GM18498 (cell line): Measurements from ENCODE around the gene WIF1.

ENCODE experiments used
- ATAC-seq: cut with Tn5 transposase; IDR thresholded peaks from one replicate; pipeline ENCODE4 v1.9.1; 2021; ENCODE audit warnings: mild to moderate bottlenecking, moderate library complexity; ENCODE audit not compliant: unreplicated experiment

Gene WIF1, protein sequence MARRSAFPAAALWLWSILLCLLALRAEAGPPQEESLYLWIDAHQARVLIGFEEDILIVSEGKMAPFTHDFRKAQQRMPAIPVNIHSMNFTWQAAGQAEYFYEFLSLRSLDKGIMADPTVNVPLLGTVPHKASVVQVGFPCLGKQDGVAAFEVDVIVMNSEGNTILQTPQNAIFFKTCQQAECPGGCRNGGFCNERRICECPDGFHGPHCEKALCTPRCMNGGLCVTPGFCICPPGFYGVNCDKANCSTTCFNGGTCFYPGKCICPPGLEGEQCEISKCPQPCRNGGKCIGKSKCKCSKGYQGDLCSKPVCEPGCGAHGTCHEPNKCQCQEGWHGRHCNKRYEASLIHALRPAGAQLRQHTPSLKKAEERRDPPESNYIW

DNA sequence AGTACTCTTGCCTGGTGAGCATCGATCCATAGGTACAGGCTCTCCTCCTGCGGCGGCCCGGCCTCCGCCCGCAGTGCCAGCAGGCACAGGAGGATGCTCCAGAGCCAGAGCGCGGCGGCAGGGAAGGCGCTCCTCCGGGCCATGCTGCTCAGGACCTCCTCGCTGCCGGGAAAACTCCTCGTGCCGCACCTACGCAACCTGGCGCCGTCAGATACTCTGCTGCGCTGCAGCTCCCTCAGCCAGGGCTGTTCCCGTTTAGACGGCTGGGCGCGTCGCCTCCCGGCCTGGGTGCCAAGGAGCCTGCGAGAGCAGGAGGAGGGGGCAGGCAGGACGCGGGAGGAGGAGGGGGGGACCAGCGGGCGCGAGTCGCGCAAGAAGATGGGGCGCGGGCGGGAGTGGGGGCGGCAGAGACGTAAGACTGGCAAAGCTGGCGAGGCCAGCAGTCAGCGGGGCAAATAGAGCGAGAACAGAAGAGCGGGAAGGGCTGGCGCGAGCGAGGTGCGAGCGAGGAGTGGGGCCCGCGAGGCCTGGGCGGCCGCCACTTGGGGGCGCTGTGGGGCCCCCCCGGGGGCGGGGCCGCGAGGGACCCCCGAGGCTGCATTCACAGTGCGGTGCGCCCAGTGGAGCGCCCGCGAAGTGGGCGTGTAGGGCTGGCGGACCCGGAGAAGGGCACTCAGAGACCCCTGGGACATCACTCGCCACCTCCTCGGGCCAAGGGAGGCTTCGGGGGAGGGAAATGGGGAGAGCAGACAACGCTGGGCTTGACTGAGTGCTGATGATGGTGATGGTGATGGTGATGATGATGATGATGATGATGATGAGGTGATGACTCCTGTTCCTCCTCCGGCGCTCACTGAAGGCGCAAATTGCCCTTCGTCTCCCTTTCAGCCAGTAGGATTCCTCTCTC, at the start of gene WIF1:
Gene WIF1 (minus strand): TSS at position 257 of the 907 bp plus-strand sequence. CDS start 114 bp downstream, at position 143.
- no peak for ATAC-seq

DNA sequence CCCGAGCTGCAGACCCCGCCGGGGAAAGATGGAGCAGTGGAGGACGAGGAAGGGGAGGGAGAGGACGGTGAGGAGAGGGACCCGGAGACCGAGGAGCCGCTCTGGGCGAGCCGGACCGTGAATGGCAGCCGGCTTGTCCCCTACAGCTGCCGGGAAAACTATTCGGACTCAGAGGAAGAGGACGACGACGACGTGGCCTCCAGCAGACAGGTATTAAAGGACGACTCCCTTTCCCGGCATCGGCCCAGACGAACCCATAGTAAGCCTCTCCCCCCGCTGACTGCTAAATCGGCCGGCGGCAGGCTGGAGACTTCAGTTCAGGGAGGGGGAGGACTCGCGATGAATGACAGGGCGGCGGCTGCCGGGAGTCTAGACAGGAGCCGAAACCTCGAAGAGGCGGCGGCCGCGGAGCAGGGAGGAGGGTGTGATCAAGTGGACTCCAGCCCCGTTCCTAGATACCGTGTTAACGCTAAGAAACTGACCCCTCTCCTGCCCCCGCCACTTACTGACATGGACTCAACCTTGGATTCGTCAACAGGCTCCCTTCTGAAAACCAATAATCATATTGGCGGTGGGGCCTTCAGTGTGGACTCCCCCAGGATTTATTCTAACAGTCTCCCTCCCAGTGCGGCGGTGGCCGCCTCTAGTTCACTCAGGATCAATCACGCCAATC, 49.2 kb upstream of the WIF1 start:
- peak; percentile 45 for ATAC-seq

DNA sequence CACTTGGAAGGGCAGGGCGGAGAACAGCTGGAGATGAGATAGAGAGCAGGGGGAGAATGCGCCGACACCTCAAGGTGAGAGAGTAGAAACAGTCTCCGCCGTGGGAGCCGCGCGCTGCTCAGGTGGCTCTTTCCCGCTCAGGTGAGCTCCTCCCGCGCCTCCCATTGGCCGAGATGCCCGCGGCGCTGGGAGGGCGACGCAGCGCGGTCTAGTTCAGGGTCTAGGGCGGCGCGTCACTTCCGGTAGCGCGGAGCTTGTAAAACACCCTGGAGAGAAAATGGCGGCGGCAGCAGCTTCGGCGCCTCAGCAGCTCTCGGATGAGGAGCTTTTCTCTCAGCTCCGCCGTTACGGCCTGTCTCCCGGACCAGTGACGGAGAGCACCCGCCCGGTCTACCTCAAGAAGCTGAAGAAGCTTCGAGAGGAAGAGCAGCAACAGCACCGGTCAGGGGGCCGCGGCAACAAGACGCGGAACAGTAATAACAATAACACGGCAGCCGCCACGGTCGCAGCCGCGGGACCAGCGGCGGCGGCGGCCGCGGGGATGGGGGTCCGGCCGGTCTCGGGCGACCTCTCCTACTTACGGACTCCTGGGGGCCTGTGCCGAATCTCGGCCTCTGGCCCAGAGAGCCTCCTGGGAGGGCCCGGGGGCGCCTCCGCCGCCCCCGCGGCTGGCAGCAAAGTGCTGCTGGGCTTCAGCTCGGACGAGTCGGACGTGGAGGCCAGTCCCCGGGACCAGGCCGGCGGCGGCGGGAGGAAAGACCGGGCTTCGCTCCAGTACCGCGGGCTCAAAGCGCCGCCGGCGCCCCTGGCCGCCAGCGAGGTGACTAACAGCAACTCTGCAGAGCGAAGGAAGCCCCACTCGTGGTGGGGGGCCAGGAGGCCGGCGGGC, 48.5 kb upstream of the WIF1 start, which contains the start of gene LEMD3:
Gene LEMD3 (plus strand): TSS at position 264 of the 889 bp plus-strand sequence. CDS start 14 bp downstream, at position 278.
- ATAC-seq, result peak; percentile 94

DNA sequence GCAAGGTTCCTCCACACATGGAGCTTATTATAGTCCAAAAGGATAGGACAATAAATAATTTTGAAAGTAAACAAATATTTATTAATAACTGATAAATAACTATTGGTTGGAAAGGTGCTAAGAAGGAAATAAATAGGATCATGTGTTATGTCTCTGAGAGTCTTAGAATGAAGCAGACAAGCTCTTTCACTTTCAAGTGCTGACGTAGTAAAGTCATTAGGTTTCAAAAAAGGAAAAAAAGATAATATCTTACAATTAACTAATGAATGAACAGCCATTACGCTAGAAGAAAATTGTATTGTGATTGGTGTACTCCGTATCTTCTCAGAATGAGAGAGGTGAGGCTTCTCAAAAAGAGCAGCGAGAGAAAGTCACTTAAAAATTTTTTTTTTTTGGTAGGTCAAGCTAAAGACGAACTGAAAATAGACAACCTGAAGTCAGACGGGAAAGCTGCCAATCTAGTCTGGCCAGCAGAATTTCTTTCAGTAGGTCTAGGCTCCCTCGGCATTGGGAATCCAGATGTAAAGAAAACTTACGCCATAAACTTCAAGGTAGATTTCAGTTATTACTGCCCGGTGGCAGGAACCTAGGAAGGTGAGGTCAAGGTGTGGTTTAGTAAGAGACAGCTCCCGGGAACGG, 47.7 kb upstream of the WIF1 start:
- peak; percentile 10 for ATAC-seq

DNA sequence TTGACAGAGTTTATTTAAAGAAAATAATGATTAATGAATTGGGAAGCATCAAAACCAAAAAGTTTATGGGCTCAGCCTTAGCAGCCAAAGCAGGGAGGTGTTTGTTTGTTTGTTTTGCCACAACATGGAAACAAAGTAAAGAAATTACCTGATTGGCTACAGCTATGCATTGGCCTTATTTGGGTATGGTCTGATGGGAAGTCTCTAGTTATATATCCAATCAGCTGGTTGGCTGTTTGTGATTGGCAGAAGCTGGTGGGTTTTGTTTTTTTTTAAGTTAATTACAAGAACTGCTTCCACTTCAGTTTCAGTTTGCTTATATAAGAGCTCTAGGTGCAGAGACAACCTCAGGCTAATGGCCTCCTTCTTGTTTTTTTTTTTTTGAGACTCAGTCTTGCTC, 43.7 kb upstream of the WIF1 start:
- no peak for ATAC-seq

DNA sequence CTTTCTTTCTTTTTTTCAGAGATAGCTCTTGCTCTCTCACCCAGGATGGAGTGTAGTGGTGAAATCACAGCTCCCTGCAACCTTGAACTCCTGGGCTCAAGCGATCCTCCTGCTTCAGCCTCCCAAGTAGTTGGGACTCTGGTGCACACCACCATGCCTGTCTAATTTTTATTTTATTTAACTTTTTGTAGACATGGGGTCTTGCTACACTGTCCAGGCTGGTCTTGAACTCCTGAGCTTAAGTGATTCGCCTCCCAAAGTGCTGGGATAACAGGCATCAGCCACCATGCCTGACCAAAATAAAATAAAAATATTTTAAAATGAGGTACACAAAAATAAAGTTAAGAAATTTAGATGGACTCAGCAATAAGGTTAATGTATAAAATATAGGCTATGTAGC, 43.1 kb upstream of the WIF1 start:
- no peak for ATAC-seq

DNA sequence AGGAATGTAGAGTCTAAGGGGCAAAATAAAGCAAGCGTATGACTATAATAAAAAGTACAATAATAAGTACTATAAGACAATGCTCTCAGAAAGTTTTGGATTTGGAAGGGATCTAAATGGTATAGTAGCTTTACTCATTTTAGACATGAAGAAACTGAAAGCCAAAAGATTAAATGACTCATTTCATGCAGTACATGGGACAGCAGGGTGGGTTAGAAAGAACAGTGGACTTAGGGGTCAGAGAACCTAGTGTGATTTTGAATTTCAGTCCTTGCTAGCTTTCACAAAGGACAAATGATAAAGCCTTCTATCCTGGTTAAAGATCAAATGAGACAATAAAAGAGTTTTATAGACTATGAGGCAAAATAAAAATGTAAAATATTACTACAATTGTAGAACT, 41.5 kb upstream of the WIF1 start:
- ATAC-seq, result peak; percentile 66

DNA sequence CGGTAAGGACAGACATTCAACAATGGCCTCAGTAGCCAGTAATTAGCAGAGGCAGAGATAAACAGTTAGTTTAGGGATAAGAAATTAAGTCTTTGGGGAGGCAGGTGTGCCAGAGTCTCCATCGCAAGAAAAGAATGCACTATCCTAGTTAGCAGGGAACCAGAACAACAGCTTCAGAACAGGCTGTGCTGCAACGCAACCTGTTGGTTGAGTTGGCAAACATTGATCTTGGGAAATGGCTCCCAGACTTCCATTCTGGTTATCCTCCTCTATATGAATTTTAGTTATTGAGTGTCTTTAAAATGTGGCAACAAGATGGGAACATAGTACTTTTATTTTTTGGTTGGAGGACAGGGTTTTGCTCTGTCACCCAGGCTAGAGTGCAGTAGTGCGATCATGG, 36.0 kb upstream of the WIF1 start:
- no peak for ATAC-seq

DNA sequence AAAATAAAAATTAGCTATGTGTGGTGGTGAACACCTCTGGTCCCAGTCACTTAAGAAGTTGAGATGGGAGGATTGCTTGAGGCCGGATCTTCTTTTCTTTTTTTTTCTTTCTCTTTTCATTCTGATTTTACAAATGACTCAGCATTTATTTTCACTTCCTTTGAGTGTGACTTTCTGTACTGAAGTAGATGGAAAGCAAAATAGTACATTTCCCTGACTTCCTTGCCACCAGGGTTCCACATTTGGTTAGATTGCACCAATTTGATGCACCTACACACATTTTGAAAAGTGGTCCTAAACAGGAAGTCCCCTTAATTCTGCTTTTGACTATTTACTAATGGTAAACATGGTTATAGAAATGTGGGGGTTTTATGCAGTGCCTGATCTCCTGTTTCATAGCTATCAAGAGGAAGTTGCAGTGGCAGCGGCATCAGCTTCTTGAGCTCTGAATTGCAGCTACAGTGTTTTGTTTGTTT, 35.3 kb upstream of the WIF1 start:
- ATAC-seq, result peak; percentile 91

DNA sequence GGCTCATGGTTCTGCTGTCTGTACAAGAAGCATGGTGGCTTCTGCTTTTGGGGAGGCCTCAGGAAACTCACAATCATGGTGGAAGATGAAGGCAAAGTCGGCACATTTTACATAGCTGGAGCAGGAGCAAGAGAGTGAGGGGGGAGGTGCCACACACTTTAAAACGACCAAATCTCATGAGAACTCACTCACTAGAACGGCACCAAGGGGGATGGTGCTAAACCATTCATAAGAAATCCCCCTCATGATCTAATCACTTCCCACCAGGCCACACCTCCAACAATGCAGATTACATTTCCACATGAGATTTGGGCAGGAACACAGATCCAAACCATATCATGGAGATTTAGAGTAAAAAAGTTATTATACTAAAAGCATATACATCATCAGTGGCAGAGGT, 34.7 kb upstream of the WIF1 start:
- ATAC-seq, result peak; percentile 28

DNA sequence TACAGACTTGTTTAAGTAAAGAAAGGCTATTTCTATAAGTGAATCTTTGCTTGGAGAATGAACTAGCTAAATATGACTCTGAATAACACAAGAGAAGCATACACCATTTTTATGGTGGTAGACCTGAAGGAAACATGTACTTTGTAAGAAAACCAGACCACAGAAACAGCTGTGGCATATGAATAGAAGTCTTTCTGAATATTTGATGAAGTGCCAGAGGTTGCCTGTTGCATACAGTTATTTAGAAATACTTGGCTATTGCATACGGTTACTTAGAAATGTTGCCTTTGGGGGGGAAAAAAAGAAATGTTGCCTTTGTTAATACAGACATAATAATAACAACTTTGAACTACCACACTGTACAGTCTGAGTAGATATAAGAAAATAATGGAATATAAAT, 31.5 kb upstream of the WIF1 start:
- ATAC-seq, result no peak

DNA sequence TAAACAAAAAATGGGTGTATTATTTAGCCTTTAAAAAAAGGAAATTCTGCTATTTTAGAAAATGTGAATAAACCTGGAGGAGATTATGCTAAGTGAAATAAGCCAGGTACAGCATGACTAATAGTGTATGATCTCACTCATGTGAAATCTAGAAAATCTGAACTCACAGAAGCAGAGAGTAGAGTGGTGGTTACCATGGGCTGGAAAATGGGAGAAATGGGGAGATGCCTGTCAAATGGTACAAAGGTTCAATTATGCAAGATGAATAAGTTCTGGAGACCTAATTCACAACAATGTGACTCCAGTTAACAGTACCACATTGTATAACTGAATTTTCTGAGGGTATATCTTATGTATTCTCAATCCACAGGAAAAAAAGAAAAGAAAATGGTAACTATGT, 30.9 kb upstream of the WIF1 start:
- ATAC-seq, result no peak

DNA sequence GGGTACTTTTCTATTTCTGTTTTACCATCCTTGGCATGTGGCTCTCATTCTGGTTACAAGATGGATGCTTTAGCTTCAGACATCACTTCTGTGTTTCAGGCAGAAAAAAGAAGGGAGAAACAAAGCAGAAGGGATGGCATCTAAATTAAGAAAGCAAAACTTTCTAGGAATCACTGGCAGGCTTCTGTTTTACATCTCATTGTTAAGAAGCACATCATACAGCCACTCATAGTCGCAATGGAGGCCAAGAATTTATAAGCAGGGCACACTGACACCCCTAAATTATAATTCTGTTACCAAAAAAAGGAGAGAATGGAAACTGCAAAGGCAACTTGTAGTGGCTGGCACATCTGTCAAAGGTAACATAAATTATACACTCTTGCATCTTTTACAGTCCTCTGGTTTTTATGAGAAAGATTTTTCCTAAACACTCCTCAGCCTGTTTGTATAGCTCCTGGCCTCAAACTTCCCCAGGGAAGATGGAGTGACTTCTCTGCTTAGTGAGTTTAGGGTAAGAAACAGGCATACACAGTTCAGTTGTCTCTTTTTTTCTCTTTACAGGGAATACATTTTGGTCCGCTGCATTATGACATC, 26.3 kb upstream of the WIF1 start:
- ATAC-seq, result no peak

DNA sequence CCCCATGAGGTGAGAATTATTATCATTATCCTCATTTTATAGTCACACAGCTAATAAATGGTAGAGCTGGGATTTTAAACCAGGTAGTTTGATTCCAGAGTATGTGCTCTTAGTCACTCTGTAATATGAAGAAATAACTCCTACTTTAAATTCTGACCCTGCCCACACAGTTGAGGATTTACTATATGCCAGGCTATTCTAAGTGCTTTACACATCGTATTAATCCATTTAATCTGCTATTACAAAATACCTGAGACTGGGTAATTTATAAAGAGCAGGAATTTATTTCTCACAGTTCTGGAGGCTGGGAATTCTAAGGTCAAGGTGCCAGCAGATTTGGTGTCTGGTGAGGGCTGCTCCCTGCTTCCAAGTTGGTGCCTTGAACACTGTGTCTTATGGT, 19.6 kb upstream of the WIF1 start:
- no peak for ATAC-seq

DNA sequence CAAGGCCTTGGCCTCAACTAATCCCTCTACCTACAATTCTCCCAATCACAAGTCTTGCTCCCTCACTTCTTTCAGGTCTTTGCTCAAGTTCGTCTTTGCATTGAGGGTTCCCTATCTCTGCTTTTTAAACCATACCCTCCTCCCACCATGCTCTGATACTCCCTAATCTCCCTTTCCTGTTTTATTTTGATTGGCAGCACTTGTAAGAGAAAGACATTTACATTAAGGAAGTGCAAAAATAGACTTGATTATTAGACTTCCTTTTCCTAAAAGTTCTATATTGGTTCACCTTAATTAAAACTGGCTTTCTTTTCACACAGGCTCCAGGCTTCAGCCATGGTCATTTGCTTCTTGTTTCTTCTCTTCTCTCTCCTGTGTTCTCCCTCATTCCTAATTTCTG, 18.3 kb upstream of the WIF1 start:
- ATAC-seq, result no peak

DNA sequence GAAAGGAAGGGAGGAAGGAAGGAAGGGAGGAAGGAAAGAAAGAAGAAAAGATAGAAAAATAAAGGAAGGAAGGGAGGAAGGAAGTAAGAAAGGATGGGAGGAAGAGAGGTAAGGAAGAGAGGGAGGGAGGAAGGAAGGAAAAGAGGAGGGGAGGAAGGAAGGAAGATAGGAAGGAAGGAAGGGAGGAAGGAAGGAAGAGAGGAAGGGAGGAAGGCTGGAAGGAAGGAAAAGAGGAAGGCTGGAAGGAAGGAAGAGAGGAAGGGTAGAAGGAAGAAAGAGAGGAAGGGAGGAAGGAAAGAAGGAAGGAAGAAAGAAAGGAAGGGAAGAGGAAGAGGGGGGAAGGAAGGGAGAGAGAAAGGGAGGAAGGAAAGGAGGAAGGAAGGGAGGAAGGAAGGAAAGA, 12.8 kb upstream of the WIF1 start:
- ATAC-seq, result no peak

DNA sequence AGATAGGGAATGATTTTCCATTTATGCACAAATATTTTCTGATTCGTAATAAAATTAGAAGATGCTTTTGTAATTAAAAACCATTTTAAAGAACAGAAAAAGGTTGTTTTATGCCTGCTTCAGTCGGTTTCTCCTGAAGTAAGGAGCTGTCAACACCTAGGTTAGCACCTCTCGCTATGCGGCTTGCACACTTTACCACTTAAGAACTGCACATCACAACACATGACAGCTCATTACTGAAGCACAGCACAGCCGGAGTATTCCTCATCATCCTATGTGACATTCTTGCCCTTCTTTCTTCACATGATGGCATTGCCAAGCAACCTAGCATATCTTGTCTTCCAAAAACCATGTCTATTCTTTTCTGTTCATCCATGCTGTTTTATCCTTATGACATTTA, 5.4 kb upstream of the WIF1 start:
- no peak for ATAC-seq

DNA sequence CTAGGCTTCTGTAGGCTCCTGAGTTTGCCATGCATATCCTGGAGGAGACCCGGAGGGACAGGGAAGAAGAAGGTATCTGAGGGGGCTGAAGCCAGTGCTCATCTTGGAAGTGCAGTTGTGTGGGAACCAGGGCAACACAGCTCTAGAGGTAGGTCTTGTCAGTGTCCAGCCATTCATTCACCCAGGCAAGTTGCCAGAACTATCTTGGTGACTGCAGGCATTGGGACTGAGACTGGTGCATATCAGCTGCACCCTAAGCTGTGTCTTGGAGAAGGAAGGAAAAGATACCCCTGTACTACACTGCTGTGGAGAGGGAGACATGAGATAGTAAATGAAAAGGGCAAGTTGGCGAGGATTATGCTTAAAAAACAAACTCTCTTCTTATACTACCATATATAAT, 4.9 kb upstream of the WIF1 start:
- no peak for ATAC-seq

DNA sequence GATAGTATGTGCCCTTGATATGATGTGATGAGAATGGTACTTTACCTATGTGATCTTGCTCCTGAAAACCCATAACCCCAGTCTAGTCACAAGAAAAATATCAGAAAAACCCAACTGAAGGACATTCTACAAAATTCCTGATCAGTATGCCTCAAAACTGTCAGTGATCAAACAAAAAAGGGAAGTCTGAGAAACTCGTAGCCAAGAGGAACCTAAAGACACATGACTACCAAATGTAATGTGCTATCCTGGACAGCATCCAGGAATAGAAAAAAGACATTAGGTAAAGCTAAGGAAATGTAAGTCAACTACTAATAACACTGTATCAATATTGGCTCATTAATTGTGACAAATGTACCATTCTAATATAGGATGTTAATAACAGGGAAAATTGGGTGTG, 4.1 kb upstream of the WIF1 start:
- ATAC-seq, result no peak
